ENCODE results near the gene GLDC.

DNA sequence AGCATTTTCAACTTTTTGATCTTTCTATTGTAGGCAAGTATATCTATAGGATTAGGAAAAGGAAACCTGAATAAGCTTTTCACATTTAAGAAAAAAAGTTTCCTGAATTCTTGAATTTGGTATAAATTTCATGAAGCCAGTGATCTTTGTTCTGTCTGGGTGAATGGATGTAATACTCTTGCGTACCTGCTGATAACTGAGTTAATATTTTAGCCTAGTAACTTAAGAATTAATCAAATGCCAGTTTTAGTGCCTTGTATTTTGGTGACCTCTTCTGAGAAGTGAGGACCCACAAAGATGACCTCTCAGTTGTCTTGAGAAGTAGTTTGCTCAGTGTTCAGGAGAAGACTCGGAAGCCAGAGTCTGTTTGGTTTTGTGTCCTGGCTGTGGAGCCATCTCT, 154.7 kb downstream of the GLDC start:
- TF ChIP-seq POLR2AphosphoS5 (IDR thresholded peaks at IDR 0.05; ENCODE audit: low read depth, low read length): no peak
- TF ChIP-seq, protein P1, sequence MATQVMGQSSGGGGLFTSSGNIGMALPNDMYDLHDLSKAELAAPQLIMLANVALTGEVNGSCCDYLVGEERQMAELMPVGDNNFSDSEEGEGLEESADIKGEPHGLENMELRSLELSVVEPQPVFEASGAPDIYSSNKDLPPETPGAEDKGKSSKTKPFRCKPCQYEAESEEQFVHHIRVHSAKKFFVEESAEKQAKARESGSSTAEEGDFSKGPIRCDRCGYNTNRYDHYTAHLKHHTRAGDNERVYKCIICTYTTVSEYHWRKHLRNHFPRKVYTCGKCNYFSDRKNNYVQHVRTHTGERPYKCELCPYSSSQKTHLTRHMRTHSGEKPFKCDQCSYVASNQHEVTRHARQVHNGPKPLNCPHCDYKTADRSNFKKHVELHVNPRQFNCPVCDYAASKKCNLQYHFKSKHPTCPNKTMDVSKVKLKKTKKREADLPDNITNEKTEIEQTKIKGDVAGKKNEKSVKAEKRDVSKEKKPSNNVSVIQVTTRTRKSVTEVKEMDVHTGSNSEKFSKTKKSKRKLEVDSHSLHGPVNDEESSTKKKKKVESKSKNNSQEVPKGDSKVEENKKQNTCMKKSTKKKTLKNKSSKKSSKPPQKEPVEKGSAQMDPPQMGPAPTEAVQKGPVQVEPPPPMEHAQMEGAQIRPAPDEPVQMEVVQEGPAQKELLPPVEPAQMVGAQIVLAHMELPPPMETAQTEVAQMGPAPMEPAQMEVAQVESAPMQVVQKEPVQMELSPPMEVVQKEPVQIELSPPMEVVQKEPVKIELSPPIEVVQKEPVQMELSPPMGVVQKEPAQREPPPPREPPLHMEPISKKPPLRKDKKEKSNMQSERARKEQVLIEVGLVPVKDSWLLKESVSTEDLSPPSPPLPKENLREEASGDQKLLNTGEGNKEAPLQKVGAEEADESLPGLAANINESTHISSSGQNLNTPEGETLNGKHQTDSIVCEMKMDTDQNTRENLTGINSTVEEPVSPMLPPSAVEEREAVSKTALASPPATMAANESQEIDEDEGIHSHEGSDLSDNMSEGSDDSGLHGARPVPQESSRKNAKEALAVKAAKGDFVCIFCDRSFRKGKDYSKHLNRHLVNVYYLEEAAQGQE (IDR thresholded peaks at IDR 0.05; ENCODE audit: insufficient read depth in 1 of 2, low read depth in 2 of 2, low read length in 2 of 2): no peak
- TF ChIP-seq TAF1 (IDR thresholded peaks at IDR 0.05; ENCODE audit: borderline replicate concordance, insufficient read depth, low read length): no peak
